Endothelial cell (in vitro differentiated cells): Measurements from ENCODE around the gene SFXN3. TPM values are rescaled to one million over a fixed set of nuclear protein-coding genes. Genes with fewer than 3 reads are reported as not detected.

Experiments
- DNase-seq: peaks from one replicate; pipeline ENCODE4 v3.0.0; 2021; ENCODE audit warnings: low spot score
- H3K27ac Mint-ChIP-seq: one replicate; pipeline ENCODE4 v1.8.0; 2021; ENCODE audit warnings: mixed read lengths, inconsistent platforms; ENCODE audit not compliant: unreplicated experiment
- H3K27me3 Mint-ChIP-seq: one replicate; pipeline ENCODE4 v1.8.0; 2021; ENCODE audit warnings: mild to moderate bottlenecking, moderate library complexity, mixed read lengths, inconsistent platforms; ENCODE audit not compliant: unreplicated experiment
- H3K36me3 Mint-ChIP-seq: one replicate; pipeline ENCODE4 v1.8.0; 2021; ENCODE audit warnings: mild to moderate bottlenecking, low read depth, mixed read lengths, inconsistent platforms; ENCODE audit not compliant: unreplicated experiment
- H3K4me1 Mint-ChIP-seq: one replicate; pipeline ENCODE4 v1.8.0; 2021; ENCODE audit warnings: mild to moderate bottlenecking, mixed read lengths, inconsistent platforms; ENCODE audit not compliant: unreplicated experiment
- H3K4me3 Mint-ChIP-seq: one replicate; pipeline ENCODE4 v1.8.0; 2021; ENCODE audit warnings: mild to moderate bottlenecking, mixed read lengths, inconsistent platforms; ENCODE audit not compliant: unreplicated experiment
- H3K9me3 Mint-ChIP-seq: one replicate; pipeline ENCODE4 v1.8.0; 2021; ENCODE audit warnings: mixed read lengths, inconsistent platforms; ENCODE audit not compliant: unreplicated experiment
- total RNA-seq: library from RNA; stranded (reverse); fragmentation: NEBNext Ultra II Directional; extraction: Animal tissue kit (Norgen Biotek cat#: 25700); gene quantifications from one replicate; pipeline ENCODE4 v1.2.1, GENCODE V29; 2021; ENCODE audit not compliant: unreplicated experiment
- TF ChIP-seq, protein P1 (sequence below): fragments of 200-600 bp; sonication (generic); IDR thresholded peaks from one replicate; pipeline ENCODE4 v1.5.0; 2021; ENCODE audit warnings: antibody characterized with exemption; ENCODE audit not compliant: unreplicated experiment

Gene SFXN3
- total RNA-seq, 1 donor from 2014 or later: 27.1 TPM

DNA sequence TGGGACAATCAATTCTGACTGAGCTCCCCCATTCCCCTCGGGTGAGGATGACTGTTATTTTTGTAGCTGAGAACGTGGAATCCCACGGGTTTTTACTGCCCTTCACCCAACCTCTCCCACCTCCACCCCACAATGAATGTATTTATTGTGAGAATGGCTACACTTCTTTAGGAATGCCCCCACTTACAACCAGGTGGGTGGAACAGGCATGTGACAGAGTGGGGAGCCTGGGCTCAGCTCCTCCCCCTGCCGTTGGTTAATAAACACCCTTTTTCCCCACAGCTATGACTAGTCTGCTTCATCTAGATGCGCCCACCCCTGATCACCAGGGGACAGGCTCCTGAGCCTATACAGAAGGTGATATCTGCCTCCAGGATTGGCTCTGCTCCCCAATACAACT lies 45.7 kb upstream of the SFXN3 start:
- TF ChIP-seq, protein P1, sequence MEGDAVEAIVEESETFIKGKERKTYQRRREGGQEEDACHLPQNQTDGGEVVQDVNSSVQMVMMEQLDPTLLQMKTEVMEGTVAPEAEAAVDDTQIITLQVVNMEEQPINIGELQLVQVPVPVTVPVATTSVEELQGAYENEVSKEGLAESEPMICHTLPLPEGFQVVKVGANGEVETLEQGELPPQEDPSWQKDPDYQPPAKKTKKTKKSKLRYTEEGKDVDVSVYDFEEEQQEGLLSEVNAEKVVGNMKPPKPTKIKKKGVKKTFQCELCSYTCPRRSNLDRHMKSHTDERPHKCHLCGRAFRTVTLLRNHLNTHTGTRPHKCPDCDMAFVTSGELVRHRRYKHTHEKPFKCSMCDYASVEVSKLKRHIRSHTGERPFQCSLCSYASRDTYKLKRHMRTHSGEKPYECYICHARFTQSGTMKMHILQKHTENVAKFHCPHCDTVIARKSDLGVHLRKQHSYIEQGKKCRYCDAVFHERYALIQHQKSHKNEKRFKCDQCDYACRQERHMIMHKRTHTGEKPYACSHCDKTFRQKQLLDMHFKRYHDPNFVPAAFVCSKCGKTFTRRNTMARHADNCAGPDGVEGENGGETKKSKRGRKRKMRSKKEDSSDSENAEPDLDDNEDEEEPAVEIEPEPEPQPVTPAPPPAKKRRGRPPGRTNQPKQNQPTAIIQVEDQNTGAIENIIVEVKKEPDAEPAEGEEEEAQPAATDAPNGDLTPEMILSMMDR: no peak
- DNase-seq: no peak
- Mint-ChIP-seq H3K27me3 (peaks cover 17% of the 10 kb centered on the region), H3K36me3 (peaks cover 27% of the 10 kb centered on the region), H3K4me3 (peak overlapping the region; percentile 65), H3K9me3 (no peaks in the 10 kb centered on the region), H3K27ac (peak overlapping the region; percentile 64), H3K4me1 (peaks cover 13% of the 10 kb centered on the region)

DNA sequence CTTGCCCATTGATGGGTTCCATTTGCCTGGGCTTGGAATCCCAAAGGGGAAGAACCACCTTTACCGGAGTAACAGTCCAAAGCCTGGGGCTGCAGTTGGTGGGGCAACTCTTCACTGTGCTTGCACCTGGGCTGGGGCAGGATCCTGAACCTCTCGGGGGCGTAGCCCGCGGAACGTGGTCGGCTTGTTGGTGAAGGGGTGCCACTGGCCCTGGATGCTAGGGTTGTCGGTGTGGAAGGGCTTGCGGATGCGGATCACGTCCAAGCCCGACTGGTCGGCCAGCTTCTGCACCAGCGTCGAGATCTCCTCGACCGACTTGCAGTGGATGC lies 44.4 kb upstream of the SFXN3 start:
- Mint-ChIP-seq H3K27me3 (peaks cover 17% of the 10 kb centered on the region), H3K27ac (no peak overlapping the region), H3K9me3 (no peaks in the 10 kb centered on the region), H3K36me3 (peaks cover 29% of the 10 kb centered on the region), H3K4me1 (peaks cover 18% of the 10 kb centered on the region), H3K4me3 (peak overlapping the region; percentile 100)
- TF ChIP-seq, protein P1: no peak
- DNase-seq: no peak

GRCh38 chr10:100986952-100987684 lies 43.9 kb upstream of the SFXN3 start, which contains the start of the genes MRPL43 and TWNK:
MRPL43 (minus strand) TSS chr10:100987497; CDS start chr10:100987443, 54 bp downstream.
TWNK (plus strand) TSS chr10:100987543; CDS start chr10:100988211, 668 bp downstream.
- peaks cover 26% of the 10 kb centered on the region for H3K36me3 Mint-ChIP-seq
- DNase-seq: peak; percentile 80

GRCh38 chr10:100987685-100988049 lies 43.4 kb upstream of the SFXN3 start:
- no peak for DNase-seq
- Mint-ChIP-seq H3K9me3 (no peaks in the 10 kb centered on the region), H3K4me3 (peak overlapping the region; percentile 100), H3K36me3 (peaks cover 21% of the 10 kb centered on the region), H3K27ac (peak overlapping the region; percentile 76), H3K27me3 (peaks cover 15% of the 10 kb centered on the region), H3K4me1 (peaks cover 20% of the 10 kb centered on the region)
- TF ChIP-seq, protein P1: no peak

More at GRCh38 chr10:100986952-100987684, 43.9 kb upstream of the SFXN3 start, which contains the start of the genes MRPL43 and TWNK:
- peak within 1 kb of the TSS; percentile 100 for H3K4me3 Mint-ChIP-seq
- peaks cover 17% of the 10 kb centered on the region for H3K27me3 Mint-ChIP-seq
- peaks cover 18% of the 10 kb centered on the region for H3K4me1 Mint-ChIP-seq
- TF ChIP-seq, protein P1: no peak
- peak within 1 kb of the TSS; percentile 76 for H3K27ac Mint-ChIP-seq
- no peaks in the 10 kb centered on the region for H3K9me3 Mint-ChIP-seq

DNA sequence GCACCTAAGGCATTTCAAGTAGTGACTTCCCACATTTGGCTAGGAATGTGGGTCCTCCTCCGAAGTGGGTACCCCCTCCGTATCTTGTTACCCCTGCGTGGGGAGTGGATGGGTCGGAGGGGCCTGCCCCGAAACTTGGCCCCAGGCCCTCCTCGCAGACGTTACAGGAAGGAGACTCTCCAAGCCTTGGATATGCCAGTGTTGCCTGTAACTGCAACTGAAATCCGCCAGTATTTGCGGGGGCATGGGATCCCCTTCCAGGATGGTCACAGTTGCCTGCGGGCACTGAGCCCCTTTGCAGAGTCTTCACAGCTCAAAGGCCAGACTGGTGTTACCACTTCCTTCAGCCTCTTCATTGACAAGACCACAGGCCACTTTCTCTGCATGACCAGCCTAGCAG lies 42.9 kb upstream of the SFXN3 start:
- peaks cover 13% of the 10 kb centered on the region for H3K27me3 Mint-ChIP-seq
- peak overlapping the region; percentile 100 for H3K4me3 Mint-ChIP-seq
- H3K4me1 Mint-ChIP-seq: peaks cover 24% of the 10 kb centered on the region
- no peaks in the 10 kb centered on the region for H3K9me3 Mint-ChIP-seq
- DNase-seq: no peak
- H3K36me3 Mint-ChIP-seq: peaks cover 17% of the 10 kb centered on the region
- peak overlapping the region; percentile 76 for H3K27ac Mint-ChIP-seq
- TF ChIP-seq, protein P1: no peak
